GM18526 (cell line): Measurements from ENCODE around the gene TMEM151B.

Experiments used
- POLR2A ChIP-seq: IDR thresholded peaks from 3 replicates; pipeline ENCODE4 v1.6.1; 2011; ENCODE audit not compliant: insufficient read length; ENCODE audit errors: extremely low read depth

The TMEM151B gene

DNA sequence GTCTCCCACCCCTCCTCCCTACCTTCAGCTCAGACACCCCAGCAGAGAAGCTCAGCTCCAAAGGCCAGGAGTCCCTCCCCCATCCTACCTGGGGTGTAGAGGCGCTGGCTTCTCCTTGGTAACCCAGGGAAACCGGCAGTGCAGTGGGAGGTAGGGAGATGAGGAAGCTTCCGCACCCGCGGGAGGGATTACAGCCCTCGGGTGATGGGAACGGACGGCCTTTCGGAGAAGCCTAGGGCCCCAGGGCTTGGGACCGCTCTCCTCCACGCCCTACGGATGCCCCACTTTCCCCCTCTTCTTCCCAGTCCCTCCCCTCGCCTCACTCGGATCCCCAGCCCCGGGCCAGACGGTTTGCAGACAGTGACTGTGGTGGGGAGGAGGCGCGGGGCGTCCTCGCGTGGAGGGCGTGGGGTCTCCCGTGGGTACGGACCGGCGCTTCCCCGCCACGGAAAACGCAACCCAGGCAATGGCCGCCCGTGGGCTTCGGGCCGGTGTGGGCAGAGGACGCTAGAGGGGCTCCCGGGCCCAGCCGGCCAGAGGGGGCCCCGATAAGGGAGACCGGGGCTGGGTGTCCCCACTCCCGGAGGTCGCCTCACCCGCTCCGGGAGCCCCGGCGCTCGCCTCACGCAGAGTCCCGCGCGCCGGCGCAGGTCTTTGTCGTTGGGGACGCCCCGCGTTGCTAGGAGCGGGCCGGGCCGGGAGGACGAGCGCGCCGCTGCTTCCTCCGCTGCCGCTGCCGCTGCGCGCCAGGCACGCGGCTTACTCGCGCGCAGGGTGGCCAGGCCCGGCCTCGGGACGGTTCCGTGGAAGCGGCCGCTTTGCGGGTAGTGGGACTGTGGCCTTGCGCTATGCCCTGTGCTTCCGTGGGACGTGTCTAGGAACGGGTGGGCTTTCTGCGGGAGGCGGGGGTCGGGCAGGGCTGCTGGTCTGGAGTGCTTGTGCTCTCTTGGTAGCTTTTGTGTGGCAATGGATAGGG lies 27.1 kb downstream of the TMEM151B start:
- TF ChIP-seq POLR2A, result no peak

DNA sequence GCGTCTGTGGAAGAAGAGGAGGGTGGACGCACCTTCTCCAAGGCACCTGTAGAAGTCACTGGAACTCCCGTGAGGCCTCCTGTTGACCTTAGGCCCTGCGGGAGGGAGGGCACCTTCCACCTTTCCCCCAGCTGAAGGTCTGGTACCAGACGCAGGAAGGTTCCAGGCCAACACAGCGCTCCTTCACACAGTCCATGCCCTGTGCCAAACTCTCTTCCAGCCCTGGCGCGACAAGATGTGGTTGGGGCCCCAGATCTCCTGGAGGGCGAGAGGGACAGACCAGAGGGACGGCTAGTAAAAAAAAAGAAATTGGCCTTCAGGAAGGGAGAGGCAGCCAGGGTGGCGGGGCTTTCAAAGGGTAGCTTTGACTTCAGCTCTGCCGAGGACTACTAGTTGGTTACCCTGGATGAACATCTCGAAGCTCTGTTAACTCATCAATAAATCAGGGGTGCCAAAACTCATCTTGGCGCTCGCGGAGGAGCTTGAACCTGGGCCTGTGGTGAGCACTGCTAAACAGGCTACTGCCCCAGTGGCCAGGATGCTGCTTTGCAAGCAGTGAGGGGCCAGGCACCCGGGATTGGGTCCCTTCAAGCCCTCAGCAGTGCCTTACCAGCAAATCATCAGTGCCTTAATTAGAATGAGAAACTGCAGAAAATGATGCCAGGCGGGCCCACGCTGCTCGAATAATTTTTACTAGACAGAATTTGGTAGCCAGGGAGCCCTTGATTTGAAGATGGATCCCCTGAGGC lies 28.0 kb downstream of the TMEM151B start:
- no peak for TF ChIP-seq POLR2A

DNA sequence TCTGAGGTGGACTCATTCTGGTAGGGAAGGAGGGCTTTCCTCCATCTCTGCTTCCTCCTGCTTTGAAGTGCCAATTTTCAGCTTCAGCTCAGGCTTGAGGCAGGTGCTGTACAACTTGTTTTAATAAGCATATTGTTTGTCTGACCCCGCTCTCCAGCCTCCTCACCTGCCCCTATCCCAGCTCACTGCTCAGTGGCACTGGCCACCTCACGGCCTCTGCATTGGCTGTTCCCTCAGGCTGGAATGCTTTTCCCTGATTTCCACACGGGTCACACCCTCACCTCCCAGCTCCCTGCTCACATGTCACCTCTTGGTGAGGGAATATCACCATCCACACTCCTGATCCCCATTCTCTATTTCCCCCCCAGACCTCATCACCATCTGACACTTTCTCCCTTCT lies 28.6 kb downstream of the TMEM151B start:
- no peak for TF ChIP-seq POLR2A

DNA sequence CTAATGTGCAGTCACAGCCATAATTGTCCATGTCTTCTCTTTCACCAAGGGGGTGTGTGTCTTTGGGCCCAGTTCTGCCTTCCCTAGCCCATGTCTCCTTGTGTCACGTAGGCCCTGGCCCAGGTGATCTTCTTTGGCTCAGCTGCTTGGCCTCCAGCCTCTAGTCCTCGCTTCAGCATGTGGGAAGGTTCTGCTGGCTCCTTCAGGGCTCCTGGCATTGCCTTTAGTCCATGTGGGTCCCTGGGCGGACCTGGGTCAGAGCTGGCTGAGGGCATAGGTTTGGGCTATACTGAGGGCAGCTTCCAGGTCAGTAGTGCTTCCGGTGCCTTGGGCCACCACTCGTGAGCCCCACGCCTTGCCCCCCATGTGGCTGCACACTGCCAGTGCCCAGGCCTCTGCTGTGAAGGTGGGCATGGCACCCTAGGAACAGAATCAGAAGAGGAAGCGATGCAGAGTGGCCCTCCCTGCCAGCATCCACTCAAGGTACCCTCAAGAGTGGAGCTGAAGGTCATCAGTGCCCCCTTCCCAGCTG lies 30.1 kb downstream of the TMEM151B start:
- no peak for TF ChIP-seq POLR2A

DNA sequence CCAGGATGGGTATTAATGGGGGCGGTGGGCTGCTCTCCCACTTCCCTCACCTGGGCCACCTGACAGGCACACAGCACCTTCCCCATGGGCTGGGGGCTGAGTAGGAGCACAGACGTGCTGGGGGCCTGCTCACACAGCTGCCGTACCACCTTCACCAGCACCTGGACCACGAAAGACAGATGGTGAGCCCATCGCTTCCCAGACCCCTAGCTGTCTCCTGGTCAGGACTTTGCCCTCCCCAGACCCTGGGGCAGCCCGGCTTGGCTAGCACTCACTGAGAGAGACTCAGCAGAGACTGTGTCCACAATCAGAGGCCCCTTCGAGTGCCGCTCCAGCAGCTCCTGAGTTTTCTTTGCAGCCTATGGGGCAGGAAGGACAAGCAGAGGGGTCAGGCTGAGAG lies 30.9 kb downstream of the TMEM151B start:
- TF ChIP-seq POLR2A, result no peak

DNA sequence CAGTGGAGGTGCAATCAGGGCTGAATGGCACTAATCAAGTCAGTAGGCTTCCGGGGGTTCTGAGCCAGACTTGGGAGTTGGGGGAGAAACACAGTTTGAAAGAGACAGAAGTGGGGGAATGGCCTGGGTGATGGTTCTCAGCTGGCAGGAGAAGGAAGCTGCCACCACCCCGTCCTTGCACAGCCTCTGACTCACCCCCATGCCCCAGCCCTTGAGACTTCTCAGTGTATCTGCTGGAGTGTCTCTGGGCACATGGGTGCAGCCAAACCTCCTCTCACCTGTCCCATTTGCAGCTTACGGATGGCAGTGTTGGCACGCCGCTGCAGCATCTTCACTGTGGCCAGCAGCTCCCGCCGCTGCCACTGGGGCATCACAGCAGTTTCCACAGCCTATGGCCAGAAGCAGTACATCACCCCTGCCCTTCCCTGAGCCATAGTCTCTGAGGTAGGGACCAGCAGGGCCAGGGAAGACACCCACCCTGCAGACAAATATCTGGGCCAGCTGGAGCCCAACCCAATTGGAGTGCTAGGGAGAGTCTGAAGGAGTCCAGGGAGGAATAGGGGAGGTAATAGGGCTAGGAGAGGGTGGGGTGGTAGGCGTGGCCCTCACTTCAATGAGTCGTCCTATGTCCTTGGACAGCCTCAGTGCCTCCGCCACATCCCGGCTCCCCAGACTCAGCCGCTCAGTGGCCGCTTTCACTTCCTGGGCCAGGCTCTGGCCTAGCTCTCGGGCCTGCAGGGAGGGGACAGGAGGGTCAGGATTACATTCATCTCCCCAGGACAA lies 31.7 kb downstream of the TMEM151B start:
- no peak for TF ChIP-seq POLR2A

DNA sequence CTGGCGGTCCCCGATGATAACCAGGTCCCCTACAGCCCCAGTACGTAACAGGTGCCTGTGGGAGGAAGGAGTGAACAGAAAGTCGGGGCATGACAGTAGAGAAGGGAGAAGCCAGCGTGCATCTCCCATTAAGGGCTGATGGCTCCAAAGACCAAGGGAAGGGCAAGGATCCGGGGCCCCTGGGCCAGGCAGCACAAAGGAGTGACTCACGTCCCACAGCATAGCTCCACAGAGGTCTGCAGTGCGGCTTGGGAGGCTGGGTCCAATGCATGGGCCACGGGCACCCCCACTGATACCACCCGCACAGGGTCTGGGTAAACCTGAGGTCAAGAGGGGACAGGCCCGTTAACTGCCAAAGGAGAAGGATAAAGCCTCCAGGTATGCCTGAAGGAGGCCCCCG lies 32.6 kb downstream of the TMEM151B start:
- TF ChIP-seq POLR2A, result no peak

DNA sequence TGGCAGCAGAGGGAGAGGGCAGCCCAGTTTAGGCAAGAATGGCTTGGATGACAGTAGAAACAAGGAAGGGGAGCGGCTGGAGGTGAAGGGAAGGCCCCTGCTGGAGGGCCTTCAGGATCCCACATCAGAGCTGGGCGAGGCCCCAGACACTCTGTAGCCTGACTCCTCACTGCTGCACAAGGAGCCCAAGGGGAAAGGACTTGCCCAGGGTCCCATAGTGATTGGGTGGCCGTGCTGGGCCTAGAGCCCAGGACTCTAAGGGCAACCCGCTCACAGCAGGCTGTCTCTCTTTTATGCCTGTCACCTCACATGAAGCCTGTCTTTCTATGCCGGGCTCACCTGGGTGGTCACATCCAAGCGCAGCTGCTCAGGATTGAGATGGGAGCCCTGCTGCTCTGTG lies 33.6 kb downstream of the TMEM151B start:
- TF ChIP-seq POLR2A, result no peak

DNA sequence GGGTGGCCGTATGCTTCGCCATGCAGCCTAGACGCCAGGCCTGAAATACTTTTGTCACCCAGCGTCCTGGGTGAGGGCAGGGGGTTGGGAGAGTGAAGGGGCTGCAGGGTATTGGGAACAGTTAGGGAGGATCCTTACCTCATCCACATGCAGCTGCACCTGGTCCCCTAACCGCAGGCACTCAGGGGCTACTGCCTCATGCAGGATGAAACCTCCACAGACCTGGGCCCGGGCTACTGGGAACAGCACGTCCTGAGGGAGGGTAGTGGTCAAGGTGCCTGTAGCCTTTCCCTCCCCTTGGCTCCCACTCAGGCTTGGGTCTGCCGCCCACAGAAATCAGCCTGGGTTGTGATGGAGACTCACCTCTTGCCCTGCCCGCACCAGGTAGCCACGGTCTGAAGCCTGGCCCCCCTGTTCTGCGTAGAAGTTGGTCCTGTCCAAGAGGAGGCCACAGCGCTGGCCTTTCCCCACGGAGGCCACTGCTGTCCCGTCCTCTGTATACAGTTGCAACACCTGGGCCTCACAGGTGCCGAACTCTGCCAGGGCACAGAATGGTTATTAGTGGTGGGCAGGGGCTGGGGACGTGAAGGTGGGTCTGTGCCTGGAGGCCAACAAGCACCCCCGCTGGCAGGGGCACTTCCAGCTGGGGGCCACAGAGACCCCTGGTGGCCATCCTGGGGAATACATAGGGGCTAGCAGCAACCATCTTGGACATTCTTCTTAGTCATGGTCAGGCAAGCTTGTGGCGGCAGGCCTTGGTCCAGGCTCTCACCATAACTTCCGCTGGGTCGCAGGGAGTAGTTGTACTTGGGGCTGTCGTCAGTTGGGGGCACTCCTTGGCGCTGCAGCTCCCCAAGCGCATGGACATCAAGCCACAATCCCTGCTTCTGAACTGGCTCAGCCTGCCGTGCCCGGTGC lies 34.3 kb downstream of the TMEM151B start:
- no peak for TF ChIP-seq POLR2A

DNA sequence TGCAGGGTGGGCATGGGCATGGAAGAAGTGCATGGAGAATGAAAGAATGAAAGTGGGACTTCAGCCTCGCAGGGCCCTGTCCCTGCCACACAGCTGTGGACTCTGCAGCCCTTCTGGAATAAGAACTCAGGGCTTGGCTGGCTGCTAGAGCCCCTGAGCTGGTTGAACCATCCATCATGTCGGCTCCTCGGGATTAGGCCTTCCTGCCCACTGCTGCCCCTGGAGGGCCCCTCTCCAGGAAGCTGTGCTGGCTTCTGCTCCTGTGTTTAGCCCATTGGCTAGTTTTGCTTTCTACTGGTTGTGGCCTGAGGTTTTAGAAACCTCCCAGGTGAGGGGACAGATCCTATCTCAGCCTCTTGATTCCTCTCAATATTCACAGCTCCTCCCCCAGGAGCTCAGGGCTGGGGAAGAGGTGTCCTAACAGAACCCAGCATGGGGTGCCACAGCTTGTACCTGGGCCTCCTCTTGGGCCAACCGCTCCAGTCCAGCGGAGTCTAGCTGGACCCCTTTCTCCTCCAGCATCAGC lies 35.0 kb downstream of the TMEM151B start:
- no peak for TF ChIP-seq POLR2A

DNA sequence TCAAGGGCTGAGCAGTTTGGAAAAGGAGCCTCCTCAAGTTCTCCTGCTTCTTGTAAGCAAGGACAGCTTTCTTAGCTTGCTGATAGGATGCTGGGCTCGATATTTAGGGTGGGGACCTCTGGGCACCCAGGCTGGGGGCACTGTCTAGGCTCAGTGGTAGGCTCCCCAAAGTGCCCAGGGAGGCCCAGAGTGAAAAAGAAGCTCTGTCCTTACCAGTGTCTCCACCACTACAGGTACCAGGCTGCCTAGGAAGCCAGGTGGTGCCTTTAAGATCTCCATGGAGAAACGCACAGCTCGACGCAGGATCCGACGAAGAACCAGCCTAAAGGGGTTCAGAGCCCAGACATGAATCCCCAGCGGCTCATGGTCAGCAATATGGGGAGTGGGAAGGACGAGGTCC lies 36.5 kb downstream of the TMEM151B start:
- no peak for TF ChIP-seq POLR2A

DNA sequence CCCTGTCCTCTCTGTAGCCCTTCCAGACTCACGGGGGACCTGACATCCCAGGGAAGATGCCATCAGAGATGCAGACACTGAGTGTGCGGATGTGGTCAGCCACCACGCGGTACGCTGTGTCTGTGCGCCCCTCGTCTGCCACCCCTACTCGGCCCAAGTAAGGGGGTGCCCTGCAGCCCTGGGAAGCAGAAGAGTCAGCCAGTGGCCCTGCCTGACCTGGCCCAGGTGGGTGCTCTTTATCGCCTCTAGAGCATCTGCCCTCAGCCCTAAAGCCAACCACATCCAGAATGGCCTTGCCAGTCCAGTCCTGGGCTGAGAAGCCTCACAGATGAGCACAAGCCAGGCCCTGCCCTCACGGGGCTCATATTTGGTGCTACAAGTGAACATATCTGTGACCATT lies 37.0 kb downstream of the TMEM151B start:
- no peak for TF ChIP-seq POLR2A

DNA sequence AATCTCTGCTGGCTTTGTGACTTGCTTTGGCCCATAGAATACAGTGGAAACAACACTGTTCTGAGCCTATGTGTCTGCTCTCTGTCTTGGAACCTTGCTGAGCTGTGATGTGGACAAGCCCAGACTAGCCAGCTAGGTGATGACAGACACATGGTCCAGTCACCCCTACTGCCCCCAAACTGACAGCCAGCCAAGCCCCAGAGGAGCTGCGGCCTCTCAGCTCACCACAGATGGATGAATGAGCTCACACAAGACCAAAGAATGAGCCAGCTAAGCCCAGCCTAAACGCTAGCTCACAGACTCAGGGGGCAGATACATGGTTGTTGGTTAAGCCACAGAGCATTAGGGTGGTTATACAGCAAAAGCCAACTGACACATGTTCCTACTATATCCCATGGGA lies 38.8 kb downstream of the TMEM151B start:
- TF ChIP-seq POLR2A, result no peak

DNA sequence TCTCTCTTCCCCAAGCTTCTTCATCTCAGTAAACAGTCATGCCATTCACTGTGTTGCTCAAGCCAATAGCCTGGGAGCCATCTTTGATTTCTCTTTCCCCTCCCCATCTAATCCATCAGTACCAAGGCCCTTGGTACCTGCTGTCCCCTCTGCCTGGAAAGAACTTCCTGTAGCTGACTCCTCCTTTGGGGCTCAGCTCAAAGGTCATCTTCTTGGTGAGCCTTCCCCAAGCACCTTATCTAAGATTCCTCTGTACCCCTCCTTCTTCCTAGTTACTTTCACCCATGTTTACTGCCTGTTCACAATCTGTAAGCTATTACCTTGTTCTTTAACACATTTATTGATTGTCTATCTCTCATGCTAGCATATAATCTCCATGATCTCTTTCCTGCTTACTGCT lies 39.4 kb downstream of the TMEM151B start:
- TF ChIP-seq POLR2A, result no peak
